GM21447 (cell line): Measurements from ENCODE around the gene CT47A7.
A peak's percentile ranks its signal among the peaks of the same experiment; 100 is the strongest.
"Not testable (repeated sequence)": the region's sequence is repeated elsewhere in the genome, so short reads cannot be mapped to it uniquely, and the experiment has no call there.

Experiments
- ATAC-seq: cut with Tn5 transposase; IDR thresholded peaks from one replicate; pipeline ENCODE4 v1.9.1; 2021; ENCODE audit not compliant: unreplicated experiment

CT47A7 gene

GRCh38 chrX:120956500-120956899 is at the start of gene CT47A7:
Gene CT47A7 (minus strand): TSS chrX:120956600. CDS start chrX:120956345, 255 bp downstream.
- ATAC-seq = not testable (repeated sequence)

- no peak for ATAC-seq
These were observed 44.2 kb upstream of the CT47A7 start for GRCh38 chrX:121000589-121000988.

- ATAC-seq = peak; percentile 69
These were observed 43.0 kb upstream of the CT47A7 start for GRCh38 chrX:120999413-120999812.

GRCh38 chrX:120985660-120986059 is 29.3 kb upstream of the CT47A7 start, which contains the start of gene CT47A1:
Gene CT47A1 (minus strand): TSS chrX:120985760. CDS start chrX:120985529, 231 bp downstream.
- not testable (repeated sequence) for ATAC-seq
